Natural killer cell treated with Interleukin-12 subunit alpha and Interleukin-12 subunit beta and Interleukin-15 and Interleukin-18, amount 100 ng/mL, for 72 hours (primary cell): ENCODE results near the gene NOS1AP. TPM values are rescaled to one million over a fixed set of nuclear protein-coding genes. Genes with fewer than 3 reads are reported as not detected.
A peak's percentile ranks its signal among the peaks of the same experiment; 100 is the strongest.
"Not testable (repeated sequence)": the region's sequence is repeated elsewhere in the genome, so short reads cannot be mapped to it uniquely, and the experiment has no call there.

Experiments
- ATAC-seq, 2 donors: fragments of 150-1000 bp; cut with Tn5 transposase in 1 of 2; sonication (Bioruptor Pico), chemical (Tn5 transposase) in 1 of 2; 2 replicates each; pipeline ENCODE4 v1.10.0; 2021
- DNase-seq: peaks from one replicate; pipeline ENCODE4 v3.0.0; 2022; ENCODE audit warnings: low spot score
- H3K27ac Mint-ChIP-seq, 2 donors: 1 replicate in 1 of 2; 2 replicates in 1 of 2; pipeline ENCODE4 v1.8.0; 2022; ENCODE audit warnings: mixed read lengths in 2 of 2, mild to moderate bottlenecking in 1 of 2, moderate library complexity in 1 of 2
- H3K27me3 Mint-ChIP-seq, 2 donors: 1 replicate in 1 of 2; 2 replicates in 1 of 2; pipeline ENCODE4 v1.8.0; 2022; ENCODE audit warnings: mixed read lengths in 2 of 2
- H3K36me3 Mint-ChIP-seq: one replicate; pipeline ENCODE4 v1.8.0; 2022; ENCODE audit warnings: mixed read lengths
- H3K4me1 Mint-ChIP-seq, 2 donors: 1 replicate in 1 of 2; 2 replicates in 1 of 2; pipeline ENCODE4 v1.8.0; 2022; ENCODE audit warnings: low read depth in 2 of 2, mixed read lengths in 2 of 2, mild to moderate bottlenecking in 1 of 2
- H3K4me3 Mint-ChIP-seq: one replicate; pipeline ENCODE4 v1.8.0; 2022; ENCODE audit warnings: mixed read lengths
- H3K9me3 Mint-ChIP-seq: 2 replicates; pipeline ENCODE4 v1.8.0; 2022; ENCODE audit warnings: mixed read lengths
- total RNA-seq, 2 donors: library from RNA; stranded (reverse); gene quantifications; one replicate each; pipeline ENCODE4 v1.2.3, GENCODE V29; 2022

Gene NOS1AP
- total RNA-seq, 2 donors from 2014 or later = 0.12 TPM; not detected in 1

- no peaks in the 10 kb centered on the region for H3K9me3 Mint-ChIP-seq
- peaks cover 4 to 25% of the 10 kb centered on the region in 2 donors for H3K27me3 Mint-ChIP-seq
- no peaks in the 10 kb centered on the region for H3K4me1 Mint-ChIP-seq
- DNase-seq = no peak
- no peak overlapping the region for H3K4me3 Mint-ChIP-seq
- no peaks in the 10 kb centered on the region for H3K36me3 Mint-ChIP-seq
- no peak overlapping the region for H3K27ac Mint-ChIP-seq
- no peak for ATAC-seq
These were observed 281.9 kb downstream of the NOS1AP start for GRCh38 chr1:162351246-162351842.

GRCh38 chr1:162351874-162352273 is 282.4 kb downstream of the NOS1AP start:
- not testable (repeated sequence) for H3K4me1 Mint-ChIP-seq, ATAC-seq, DNase-seq, H3K36me3 Mint-ChIP-seq, H3K27ac Mint-ChIP-seq, H3K9me3 Mint-ChIP-seq, H3K4me3 Mint-ChIP-seq
- peaks cover 4 to 25% of the 10 kb centered on the region in 2 donors for H3K27me3 Mint-ChIP-seq

DNA sequence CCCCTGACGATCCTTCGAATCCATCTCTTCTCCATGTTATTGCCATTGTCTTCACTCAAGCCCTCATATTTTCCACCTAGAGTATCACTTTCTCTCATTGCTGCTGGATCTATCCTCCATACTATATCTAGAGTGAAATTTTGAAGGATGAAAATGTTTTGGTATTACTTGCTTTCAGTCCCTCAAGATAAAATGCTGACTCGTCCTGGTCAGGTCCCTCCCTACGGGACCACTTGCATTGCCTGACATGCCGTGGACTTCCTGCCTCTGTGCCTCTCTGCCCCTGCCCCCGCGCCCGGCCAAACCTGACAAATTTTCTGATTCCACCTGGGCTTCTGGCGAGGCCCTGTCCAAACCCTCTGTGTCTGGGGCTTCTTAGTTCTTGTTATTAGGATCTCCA is 283.6 kb downstream of the NOS1AP start:
- ATAC-seq = no peak
- H3K4me1 Mint-ChIP-seq = peaks cover 0 to 7% of the 10 kb centered on the region in 2 donors
- no peaks in the 10 kb centered on the region for H3K36me3 Mint-ChIP-seq
- peaks cover 9 to 30% of the 10 kb centered on the region in 2 donors for H3K27me3 Mint-ChIP-seq
- DNase-seq = no peak
- H3K9me3 Mint-ChIP-seq = no peaks in the 10 kb centered on the region
- H3K4me3 Mint-ChIP-seq = no peak overlapping the region
- no peak overlapping the region for H3K27ac Mint-ChIP-seq

GRCh38 chr1:162353702-162354101 is 284.2 kb downstream of the NOS1AP start:
- Mint-ChIP-seq H3K27me3 (peaks cover 9 to 30% of the 10 kb centered on the region in 2 donors), H3K4me1 (peaks cover 0 to 7% of the 10 kb centered on the region in 2 donors), H3K4me3 (no peak overlapping the region), H3K36me3 (no peaks in the 10 kb centered on the region), H3K27ac (no peak overlapping the region), H3K9me3 (no peaks in the 10 kb centered on the region)
- no peak for DNase-seq
- no peak for ATAC-seq

GRCh38 chr1:162357681-162358266 is 288.3 kb downstream of the NOS1AP start:
- no peak overlapping the region for H3K4me3 Mint-ChIP-seq
- DNase-seq = no peak
- peaks cover 0 to 7% of the 10 kb centered on the region in 2 donors for H3K4me1 Mint-ChIP-seq
- H3K27me3 Mint-ChIP-seq = peaks cover 7 to 8% of the 10 kb centered on the region in 2 donors
- H3K27ac Mint-ChIP-seq = no peak overlapping the region
- no peaks in the 10 kb centered on the region for H3K9me3 Mint-ChIP-seq
- H3K36me3 Mint-ChIP-seq = no peaks in the 10 kb centered on the region
- ATAC-seq = peak in 1 of 2 donors; percentile 49

GRCh38 chr1:162358928-162359327 is 289.4 kb downstream of the NOS1AP start:
- H3K9me3 Mint-ChIP-seq = no peaks in the 10 kb centered on the region
- H3K27me3 Mint-ChIP-seq = peaks cover 5 to 7% of the 10 kb centered on the region in 2 donors
- H3K27ac Mint-ChIP-seq = no peak overlapping the region
- DNase-seq = no peak
- no peaks in the 10 kb centered on the region for H3K36me3 Mint-ChIP-seq
- H3K4me1 Mint-ChIP-seq = peaks cover 0 to 7% of the 10 kb centered on the region in 2 donors
- ATAC-seq = no peak
- no peak overlapping the region for H3K4me3 Mint-ChIP-seq

GRCh38 chr1:162359523-162360236 is 290.2 kb downstream of the NOS1AP start:
- Mint-ChIP-seq H3K4me1 (peaks cover 0 to 7% of the 10 kb centered on the region in 2 donors), H3K27ac (no peak overlapping the region), H3K4me3 (no peak overlapping the region)

DNA sequence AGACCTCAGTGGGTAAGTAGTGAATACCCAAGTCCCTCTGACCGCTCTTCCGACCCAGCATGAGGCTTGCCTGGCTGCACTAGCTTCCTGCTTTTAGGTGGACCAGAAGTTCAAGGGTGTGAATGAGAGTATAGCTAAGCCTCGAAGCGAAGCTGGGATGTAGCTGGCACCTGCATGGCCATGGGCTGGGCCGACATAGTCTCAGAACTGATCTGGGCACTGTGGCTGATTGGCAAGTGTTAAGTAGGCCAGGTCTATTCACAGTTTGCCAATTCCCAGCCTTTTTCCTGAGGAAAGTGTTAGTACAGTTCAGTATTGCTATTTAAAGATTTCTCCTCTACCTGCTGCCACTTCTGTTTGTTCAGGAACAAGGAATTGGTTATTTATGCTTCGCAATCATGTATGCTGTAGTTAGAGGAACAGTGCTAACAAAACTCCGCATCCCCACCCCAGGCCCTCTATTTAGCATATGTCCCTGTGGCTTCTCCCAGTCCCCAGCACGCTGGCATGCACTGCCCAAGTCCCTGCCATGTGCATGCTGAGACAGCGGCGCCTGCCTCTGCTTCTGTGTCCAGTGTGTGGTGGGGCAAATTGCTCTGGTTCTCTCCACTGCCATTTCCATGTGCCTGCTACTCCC is 290.9 kb downstream of the NOS1AP start:
- Mint-ChIP-seq H3K4me1 (peaks cover 0 to 7% of the 10 kb centered on the region in 2 donors), H3K36me3 (no peaks in the 10 kb centered on the region), H3K4me3 (no peak overlapping the region), H3K27ac (no peak overlapping the region), H3K9me3 (no peaks in the 10 kb centered on the region), H3K27me3 (peaks cover 5% of the 10 kb centered on the region in 2 donors)
- DNase-seq (no peak), ATAC-seq (peak in 1 of 2 donors; percentile 31)

More at GRCh38 chr1:162359523-162360236, 290.2 kb downstream of the NOS1AP start:
- no peak for DNase-seq
- H3K36me3 Mint-ChIP-seq = no peaks in the 10 kb centered on the region
- peaks cover 5% of the 10 kb centered on the region in 2 donors for H3K27me3 Mint-ChIP-seq
- no peak for ATAC-seq
- no peaks in the 10 kb centered on the region for H3K9me3 Mint-ChIP-seq

- H3K4me3 Mint-ChIP-seq = no peak overlapping the region
- no peaks in the 10 kb centered on the region for H3K9me3 Mint-ChIP-seq
- no peak for ATAC-seq
These were observed 291.4 kb downstream of the NOS1AP start for GRCh38 chr1:162360874-162361260.

GRCh38 chr1:162361349-162361748 is 291.9 kb downstream of the NOS1AP start:
- DNase-seq = no peak
- Mint-ChIP-seq H3K9me3 (no peaks in the 10 kb centered on the region), H3K27me3 (peaks cover 5% of the 10 kb centered on the region in 2 donors), H3K27ac (no peak overlapping the region), H3K4me1 (peaks cover 0 to 7% of the 10 kb centered on the region in 2 donors), H3K4me3 (no peak overlapping the region), H3K36me3 (no peaks in the 10 kb centered on the region)
- no peak for ATAC-seq

More at GRCh38 chr1:162360874-162361260, 291.4 kb downstream of the NOS1AP start:
- no peak for DNase-seq
- Mint-ChIP-seq H3K4me1 (peaks cover 0 to 7% of the 10 kb centered on the region in 2 donors), H3K27me3 (peaks cover 5% of the 10 kb centered on the region in 2 donors), H3K27ac (no peak overlapping the region), H3K36me3 (no peaks in the 10 kb centered on the region)

DNA sequence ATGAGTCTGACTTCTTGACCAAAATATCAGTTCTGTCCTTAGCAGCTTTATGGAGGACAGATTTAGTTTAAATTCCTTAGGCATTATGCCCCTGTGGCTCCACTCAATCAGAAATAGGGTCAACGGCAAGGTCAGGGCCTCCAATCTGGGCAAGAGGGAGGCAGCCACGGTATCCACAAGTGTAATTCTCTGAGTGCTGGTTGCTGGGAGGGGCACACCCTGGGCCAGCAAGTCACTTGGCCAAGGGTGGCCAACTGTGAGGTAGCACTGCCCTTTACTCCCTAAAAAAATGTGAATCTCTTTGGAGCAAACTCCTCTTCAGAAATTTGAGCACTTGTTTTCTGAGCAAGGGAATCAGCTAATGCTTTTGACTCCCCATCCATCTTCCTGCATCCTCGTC is 294.3 kb downstream of the NOS1AP start:
- ATAC-seq = no peak
- H3K4me1 Mint-ChIP-seq = no peaks in the 10 kb centered on the region
- no peaks in the 10 kb centered on the region for H3K27me3 Mint-ChIP-seq
- H3K27ac Mint-ChIP-seq = peak overlapping the region in 1 of 2 donors; percentile 61
- H3K9me3 Mint-ChIP-seq = no peaks in the 10 kb centered on the region
- no peaks in the 10 kb centered on the region for H3K36me3 Mint-ChIP-seq
- no peak overlapping the region for H3K4me3 Mint-ChIP-seq
- DNase-seq = no peak

GRCh38 chr1:162364498-162364897 is 295.0 kb downstream of the NOS1AP start:
- Mint-ChIP-seq H3K27ac (peak overlapping the region in 1 of 2 donors; percentile 61), H3K4me1 (no peaks in the 10 kb centered on the region), H3K9me3 (no peaks in the 10 kb centered on the region), H3K36me3 (no peaks in the 10 kb centered on the region), H3K27me3 (no peaks in the 10 kb centered on the region), H3K4me3 (no peak overlapping the region)
- ATAC-seq = no peak
- DNase-seq = no peak

GRCh38 chr1:162365284-162366020 is 296.0 kb downstream of the NOS1AP start:
- Mint-ChIP-seq H3K4me1 (no peaks in the 10 kb centered on the region), H3K27me3 (no peaks in the 10 kb centered on the region), H3K4me3 (no peak overlapping the region), H3K9me3 (no peaks in the 10 kb centered on the region), H3K27ac (no peak overlapping the region), H3K36me3 (no peaks in the 10 kb centered on the region)
- ATAC-seq (no peak), DNase-seq (no peak)
